DMS 273 (cell line): Measurements from ENCODE around the gene NPAS3.
"Not testable (repeated sequence)": the region's sequence is repeated elsewhere in the genome, so short reads cannot be mapped to it uniquely, and the experiment has no call there.

Experiments
- DNase-seq: peaks from one replicate; lab custom pipeline; 2025; ENCODE audit not compliant: unreplicated experiment; lab: John Stamatoyannopoulos, UW

Gene NPAS3

DNA sequence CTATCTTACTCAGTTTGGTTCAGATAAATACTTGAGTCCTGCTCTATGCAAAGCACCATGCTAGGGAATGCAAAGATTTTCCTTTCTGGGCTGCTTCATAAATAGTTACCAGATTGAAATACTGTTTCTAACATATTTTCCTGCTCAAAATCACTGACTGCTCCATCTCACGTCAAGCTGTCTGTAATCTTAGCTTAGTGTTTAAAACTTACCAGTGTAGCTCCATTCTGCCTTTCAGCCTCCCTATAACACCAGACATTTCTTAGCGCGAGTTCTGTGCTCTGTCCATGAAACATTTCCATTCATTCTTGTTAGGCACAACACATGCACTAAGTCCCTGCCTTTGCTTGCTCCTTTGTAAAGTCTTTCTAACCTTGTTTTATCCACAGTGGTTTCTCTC is 129.4 kb downstream of the NPAS3 start:
- no peak for DNase-seq

DNA sequence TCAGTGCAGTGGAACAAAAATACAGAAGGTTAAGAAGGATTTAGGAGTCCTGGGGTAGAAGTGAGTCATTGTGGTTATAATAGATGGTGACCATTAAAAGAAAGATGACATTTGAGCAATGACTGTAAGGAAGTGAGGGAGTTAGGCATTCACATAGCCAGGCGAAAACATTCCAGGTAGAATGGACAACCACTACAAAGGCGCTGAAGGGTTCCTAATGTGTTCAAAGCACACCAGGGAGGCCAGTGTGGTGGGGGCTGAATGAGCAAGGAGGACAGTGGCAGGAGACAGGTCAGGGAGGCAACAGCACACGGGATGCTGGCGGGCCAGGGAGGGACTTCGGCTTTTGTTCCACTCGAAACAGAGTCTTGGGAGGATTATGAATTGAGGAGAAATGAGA is 129.9 kb downstream of the NPAS3 start:
- no peak for DNase-seq

DNA sequence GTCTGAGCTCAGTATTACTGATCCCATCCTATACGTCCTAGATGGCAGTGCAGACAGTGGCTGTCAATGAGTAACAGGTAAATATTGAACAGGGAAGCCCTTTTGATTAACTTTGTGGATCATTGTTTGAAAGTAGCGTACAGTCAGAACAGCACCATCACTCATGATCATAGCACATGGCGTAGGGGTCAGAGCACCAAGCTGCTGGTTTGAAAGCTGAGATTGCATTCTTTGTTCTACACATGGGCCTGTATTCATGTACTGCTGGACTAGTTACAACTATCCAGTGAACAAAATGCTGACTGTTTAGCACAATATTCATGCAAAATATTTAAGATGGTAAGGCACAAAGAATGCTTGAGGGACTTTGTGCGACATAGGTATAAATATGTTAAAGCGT is 131.8 kb downstream of the NPAS3 start:
- DNase-seq, result no peak

DNA sequence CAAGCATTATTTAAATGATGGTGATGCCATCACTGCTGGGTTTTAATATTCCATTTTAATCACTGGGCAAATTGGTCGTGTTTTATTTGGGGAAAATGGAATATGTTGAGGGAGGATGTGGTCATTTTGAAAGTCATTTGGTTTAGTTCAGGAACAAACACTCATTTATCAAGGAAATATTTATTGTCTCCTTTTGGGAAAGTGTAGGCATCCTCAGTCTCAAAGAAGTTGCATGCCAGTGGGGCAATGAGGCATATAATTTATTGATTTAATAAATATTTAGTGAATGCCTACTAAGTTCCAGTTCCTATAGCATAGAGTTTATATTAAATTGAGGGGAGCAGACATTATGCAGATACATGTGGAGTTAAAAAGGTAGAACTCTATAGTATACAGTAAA is 134.3 kb downstream of the NPAS3 start:
- DNase-seq, result no peak

DNA sequence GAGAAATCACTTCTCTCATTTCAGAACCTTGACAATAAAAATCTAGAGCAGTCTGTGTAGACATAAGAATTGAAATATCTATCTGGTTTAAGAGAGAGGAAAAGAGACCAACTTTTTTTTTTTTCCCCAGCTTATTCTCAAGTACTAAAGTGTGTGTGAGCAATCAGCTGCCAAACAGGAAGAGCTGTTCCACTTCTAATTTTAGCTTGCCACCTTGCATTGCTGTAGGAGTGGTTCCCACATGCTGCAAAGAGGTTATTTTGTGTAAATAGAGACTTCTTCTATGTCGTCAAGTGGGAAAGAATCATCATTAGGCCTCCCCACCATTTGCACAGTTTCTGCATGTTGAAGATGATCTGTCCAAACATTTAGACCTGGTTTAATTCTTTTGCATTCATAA is 142.6 kb downstream of the NPAS3 start:
- no peak for DNase-seq

DNA sequence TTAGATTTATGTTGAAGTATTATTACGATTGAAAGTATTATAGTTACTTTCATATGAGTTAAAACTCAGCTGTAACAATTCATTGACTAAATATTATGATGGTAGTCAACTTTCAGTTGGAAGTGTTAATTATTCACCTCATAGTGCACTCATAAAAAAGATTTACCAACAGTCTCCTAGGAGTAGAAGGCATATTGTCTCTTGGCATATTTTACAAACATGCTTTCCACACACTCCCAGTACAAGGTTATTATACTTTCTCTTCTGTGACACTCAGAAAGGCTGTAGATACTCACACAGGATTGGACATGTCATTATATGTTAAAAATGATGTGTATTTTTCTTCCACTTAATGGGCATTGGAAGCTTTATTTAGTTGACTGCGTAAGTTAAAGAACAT is 147.1 kb downstream of the NPAS3 start:
- DNase-seq, result no peak

DNA sequence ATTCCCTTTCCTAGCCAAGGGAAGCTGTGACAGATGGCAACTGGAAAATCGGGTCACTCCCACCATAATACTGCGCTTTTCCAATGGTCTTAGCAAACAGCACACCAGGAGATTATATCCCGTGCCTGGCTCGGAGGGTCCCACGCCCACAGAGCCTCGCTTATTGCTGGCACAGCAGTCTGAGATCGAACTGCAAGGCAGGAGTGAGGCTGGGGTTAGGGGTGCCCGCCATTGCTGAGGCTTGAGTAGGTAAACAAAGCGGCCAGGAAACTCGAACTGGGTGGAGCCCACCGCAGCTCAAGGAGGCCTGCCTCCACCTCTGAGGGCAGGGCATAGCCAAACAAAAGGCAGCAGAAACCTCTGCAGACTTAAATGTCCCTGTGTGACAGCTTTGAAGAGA is 149.6 kb downstream of the NPAS3 start:
- not testable (repeated sequence) for DNase-seq

DNA sequence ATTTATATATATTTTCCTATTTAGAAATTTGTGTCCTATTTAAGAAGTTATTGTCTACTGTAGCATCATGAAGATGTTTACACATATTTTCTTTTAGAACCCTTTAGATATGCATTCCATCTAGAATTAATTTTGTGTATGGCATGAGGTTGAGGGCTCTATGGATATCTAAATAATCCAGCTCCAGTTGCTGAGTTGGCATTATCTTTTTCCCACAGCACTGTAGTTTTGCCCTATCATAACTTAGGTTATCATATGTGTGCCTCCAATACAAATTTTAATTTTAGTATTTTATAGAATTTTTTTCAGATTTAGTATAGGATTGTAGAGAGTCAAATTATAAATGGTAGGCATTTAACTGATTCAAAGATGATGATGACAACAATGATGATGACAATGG is 159.3 kb downstream of the NPAS3 start:
- DNase-seq, result no peak

DNA sequence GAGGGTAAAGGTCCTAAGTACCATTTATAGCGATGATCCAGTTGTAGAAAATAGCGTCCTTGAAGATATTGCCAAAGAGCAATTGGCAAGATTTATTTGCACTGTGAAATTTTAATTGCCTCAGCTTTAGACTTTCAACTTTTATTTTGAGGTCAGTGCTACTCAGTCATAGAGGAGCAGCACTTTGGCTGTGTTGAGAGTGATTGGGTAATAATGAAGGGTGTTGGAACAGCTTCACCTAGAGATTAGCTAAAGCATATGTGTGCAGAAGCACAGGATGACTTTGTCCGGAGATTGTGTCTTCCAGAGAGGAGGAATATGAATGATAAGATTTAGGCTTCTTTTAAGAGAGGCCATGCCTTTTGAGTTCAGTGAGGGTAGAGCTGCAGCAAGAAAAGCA is 164.8 kb downstream of the NPAS3 start:
- no peak for DNase-seq

DNA sequence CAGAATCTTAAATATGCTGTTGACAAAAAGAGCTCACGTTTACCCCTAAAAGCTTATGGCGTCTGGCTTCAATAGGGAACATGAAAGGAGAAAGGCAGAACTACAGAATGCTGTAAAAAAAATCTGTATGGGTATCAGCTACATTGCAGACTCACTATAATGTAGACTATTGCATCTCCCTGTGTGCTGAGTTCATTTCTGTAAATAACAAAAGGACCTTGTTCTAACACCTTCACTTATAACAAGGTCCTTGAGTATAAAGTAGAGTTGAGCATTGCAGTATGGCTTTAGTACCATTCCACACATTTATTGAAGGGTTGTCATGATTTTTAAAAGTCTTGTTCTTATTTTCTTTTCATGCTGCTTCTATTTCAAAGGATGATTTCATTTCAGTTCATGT is 165.3 kb downstream of the NPAS3 start:
- no peak for DNase-seq

DNA sequence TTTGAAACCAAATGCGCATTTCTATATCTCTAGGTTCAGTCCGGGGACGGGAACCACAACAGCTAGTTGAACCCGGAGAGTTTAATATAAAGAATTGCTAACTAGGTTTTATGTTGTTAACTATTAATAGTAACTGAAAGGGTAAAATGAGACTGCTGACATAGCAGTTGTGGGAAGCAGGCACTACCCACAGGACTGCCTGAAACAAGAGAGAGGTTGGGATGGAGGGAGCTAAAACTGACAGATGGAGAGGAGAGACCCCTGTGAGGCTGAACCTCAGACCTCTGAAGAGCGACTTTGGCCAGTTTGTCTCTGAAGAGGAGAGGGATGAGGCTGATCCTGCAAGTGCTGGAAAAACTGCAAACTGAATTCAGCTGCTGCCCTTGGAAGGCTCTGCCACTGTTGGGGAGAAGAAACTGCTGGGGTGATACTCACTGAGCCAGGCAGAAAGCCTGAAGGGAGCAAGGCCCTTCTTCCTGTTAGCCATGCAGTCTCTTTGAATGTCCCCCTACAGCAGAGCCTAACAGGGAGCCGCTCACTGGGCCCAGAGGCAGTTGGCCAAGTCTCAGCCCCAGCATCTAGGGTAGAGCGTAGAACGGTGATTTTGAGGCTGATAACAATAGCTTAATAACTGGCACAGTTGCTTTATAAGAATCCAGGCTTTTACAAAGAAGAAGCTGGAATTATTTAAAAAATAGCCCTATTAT is 172.2 kb downstream of the NPAS3 start:
- no peak for DNase-seq

DNA sequence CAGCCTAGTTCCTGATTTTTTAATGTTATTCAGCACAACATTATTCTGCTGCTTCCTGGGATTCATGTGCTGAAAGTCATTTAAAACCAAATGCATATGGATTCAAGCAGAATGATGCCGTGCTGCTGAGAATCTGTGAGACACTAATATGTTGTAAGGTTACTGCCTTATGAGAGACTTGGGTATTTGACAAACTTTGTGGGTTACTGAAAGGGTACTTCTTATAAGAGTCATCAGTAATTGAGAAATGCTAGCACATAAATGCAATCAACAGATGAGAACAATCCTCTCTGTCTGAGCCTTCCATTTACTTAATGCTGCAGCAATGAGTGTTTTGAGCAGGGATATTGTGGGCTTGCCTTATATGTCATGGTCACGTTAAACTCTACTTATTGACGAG is 175.7 kb downstream of the NPAS3 start:
- no peak for DNase-seq

DNA sequence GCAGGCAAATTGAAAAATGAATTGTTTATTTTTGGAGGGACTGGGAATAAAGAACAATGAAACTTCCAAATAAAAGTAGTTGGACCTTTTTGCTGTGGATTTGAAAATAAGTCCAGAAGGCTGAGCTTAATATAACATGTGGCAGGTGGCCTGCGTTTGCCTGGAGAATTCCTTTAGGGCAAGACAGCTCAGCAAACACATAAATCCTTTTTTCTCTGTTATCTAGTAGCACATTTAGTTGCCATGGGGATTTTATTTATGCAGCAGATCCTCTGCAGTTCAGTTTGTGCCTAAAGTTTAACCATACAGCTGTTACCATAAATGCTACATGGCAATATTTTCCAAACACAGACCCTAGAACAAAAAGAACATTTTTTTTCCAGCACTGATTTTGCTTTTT is 180.0 kb downstream of the NPAS3 start:
- peak; percentile 82 for DNase-seq

DNA sequence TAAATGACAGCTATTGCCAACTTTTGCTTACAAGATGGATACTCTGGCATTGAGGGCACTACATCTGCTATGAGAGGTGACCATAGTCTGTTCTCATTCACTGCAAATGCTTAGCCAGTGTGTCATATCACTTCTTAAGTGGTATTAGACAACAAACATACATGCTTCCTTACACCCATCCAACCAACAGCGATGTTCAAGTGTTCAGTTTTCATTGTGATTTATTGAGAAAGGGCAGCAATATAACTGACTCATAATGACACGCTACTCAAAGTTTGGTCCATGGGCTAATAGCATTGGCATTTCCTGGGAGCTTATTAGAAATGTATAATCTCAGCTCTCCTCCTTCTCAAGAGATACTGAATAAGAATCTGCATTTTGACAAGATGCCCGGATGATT is 181.7 kb downstream of the NPAS3 start:
- DNase-seq, result no peak

DNA sequence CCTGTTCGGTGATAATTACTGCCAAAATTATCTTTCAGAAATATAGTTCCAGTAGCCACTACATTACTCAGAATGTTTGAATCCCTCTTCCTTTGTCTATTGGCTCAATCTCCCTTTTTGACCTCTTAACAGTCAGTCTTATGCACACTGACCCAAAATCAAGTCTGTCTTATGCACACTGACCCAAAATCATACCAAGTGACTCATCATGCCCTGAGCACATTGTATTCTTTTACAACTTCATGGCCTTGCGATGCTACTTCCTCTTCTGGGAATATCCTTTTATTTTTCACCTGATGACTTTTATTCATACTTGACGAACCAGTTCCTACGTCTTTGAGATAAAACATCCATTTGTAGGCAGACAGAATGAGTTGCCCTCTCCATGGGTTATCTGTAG is 182.3 kb downstream of the NPAS3 start:
- no peak for DNase-seq

DNA sequence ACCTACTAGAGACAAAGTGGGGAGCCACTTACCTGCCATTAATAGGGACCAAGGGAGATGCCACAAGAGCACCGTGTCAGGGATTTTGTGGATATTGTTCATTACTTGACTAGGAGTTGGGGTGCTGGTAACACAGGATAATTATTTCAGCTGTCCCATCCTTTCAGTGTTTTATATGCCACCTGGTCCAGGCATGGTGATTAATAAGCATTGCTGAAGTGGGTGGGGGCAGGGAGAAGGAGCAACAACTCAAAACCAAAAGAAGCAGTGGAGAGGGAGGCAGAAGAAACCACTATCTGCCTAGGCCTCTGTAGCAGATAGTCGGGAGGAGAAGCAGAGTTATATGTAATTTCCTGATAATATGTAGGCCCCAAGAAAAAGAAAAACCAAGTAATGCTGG is 184.6 kb downstream of the NPAS3 start:
- DNase-seq, result no peak

DNA sequence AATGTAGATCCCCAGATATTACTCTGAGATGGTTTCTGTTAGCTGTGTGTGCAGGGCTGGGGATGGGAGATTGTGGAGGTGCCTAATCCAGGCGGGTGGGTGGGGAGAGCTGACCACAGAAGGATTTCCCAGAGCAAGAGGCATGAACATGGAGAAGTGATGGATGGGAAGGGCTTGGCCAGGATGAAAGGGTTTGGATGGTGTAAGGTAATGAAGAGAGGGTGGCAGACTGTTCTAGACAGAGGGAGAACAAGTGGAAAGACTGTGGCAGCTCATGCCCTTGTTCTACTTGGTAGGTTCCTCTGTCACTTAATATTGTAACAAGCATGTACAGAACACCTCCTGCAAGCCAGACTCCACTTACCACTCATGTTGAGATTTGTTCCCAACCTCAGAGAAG is 187.8 kb downstream of the NPAS3 start:
- DNase-seq, result no peak

DNA sequence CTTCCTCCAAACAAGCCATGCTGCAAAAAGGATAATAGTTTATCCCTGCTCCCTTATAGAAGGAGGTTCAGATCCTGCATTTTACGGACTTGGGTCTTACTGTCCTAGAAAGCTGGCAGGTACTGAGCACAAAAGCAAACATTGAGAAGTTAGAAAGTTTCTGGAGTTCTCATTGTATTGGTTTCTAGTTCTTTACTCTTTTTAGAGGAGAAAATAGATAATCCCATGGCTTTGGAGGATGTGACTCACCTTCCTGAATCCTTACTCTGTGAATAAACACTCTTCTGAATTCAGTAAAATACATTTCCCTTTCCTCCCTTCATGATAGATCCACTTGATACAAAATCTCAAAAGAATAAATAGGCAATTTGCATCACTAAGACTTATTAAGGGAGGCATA is 188.9 kb downstream of the NPAS3 start:
- DNase-seq, result no peak

DNA sequence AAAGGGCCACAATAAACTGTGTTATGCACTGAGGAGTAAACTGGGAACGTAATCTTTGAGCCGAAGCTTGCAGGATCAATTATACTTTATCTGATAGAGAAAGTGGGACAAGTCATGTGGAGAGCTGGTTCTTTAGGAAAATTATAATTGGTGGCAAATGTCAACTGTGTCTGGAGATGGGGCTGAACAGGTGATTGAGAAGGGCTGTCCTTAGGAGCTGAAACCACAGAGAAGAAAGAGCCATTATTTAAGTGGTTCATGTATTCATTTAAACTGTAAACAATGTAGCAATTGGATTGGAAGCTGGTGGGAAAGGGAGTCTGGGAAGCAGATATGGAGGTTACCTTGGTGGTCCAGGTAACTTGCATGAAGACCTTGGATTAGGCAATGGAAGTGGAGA is 193.1 kb downstream of the NPAS3 start:
- no peak for DNase-seq

DNA sequence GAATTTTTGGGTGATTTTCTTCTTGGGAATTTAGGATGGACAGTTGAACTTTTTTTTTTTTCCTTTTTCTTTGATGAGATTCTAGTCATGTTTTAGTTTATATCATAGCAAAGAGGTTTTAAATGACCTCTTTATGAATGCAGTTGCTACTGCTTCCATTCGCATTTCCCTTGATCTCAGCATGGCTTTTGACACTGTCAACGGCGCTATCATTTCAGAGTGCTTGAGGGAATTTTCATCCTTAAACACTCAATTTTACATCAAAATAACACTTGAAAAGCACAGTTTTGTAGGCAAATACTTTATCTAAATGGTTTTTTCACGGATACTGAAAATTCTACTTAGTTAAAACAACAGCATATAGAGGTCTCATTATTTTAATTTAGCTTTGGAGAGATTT is 195.5 kb downstream of the NPAS3 start:
- no peak for DNase-seq

DNA sequence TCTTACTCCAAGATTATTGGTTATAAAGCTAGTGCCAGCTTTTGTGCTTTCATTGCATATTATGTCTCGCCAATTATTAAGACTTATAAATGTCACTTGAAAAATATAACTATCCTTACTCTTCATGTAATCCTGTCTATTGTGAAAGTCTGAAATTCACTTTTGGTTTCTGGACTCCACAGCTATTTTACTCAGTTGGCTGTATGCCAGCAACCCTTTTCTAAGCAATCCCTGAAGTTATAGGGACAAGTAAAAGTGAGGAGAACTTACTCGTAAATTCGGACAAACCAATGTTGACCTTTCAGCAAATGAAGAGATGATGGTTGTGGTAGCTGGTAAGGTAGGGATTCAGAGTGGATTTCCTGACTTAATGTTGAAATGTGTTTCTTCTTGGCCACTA is 196.3 kb downstream of the NPAS3 start:
- no peak for DNase-seq

DNA sequence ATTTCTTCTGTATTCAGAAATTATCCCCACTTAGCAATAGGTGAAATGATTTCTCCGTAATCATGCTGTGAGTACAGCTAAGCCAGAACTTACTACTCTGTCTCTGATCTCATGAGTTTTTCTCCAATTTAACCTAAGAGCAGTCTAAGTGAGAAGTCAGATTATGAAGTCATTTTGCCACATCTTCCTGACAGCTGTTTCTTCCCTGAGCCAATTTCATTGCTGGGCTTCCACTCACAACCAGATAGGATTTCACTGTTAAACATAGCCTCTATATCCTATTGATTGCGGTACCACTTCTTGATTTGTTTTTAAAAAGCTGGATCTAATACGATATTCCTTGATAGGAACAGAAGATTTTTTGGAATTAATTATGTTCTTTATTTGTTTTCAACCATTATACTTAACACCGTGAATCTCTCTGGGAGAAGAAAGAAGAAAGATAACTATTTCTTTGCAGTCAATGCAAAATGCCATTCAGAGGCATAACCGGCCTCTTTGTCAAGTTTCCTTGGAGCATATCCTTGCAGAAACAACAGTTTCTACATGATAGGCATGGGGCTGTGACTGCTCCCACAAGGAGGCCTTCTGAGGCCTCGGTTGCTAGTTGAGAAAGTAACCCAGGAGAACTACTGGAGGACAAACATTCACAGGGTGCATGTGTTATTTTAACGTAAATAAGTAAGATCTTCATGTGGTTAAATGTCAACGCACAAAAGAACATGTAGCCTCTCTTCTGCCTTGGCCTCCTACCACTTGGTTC is 212.2 kb downstream of the NPAS3 start:
- DNase-seq, result no peak

DNA sequence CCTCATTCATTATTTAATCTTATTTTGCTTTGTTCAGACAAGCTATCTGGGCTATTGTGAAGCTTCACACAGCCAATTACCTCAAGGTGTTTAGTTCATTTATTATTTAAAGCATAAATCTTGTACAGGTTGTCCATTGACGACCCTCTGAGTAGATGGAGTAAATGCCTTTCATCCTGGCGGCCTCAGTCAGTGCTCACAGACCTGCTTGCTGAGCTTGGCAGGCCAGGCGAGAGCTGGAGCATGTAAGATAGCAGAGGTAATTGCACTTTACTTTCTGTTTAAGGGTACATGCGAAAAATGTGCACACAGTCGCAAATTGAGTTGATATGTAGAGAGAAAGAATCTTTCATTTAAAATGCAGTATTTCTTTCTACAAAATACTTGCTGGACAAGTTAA is 224.4 kb downstream of the NPAS3 start:
- DNase-seq, result no peak
